GM21360 (cell line): ENCODE measurements around the gene RCC2.
"Not testable (repeated sequence)": the region's sequence is repeated elsewhere in the genome, so short reads cannot be mapped to it uniquely, and the experiment has no call there.

Source experiments
- ATAC-seq: cut with Tn5 transposase; IDR thresholded peaks from one replicate; pipeline ENCODE4 v1.9.1; 2021; ENCODE audit warnings: mild to moderate bottlenecking, moderate library complexity; ENCODE audit not compliant: unreplicated experiment

The RCC2 gene

GRCh38 chr1:17422461-17422860 is 17.0 kb downstream of the RCC2 start:
- ATAC-seq = no peak

GRCh38 chr1:17420391-17420918 is 19.0 kb downstream of the RCC2 start:
- no peak for ATAC-seq

GRCh38 chr1:17419626-17420328 is 19.7 kb downstream of the RCC2 start:
- ATAC-seq = no peak

- no peak for ATAC-seq
Observed at GRCh38 chr1:17416389-17416788, 23.1 kb downstream of the RCC2 start.

- ATAC-seq = no peak
Observed at GRCh38 chr1:17414022-17414421, 25.5 kb downstream of the RCC2 start.

GRCh38 chr1:17412093-17412870 is 27.2 kb downstream of the RCC2 start:
- ATAC-seq = no peak

GRCh38 chr1:17409391-17409811 is 30.1 kb downstream of the RCC2 start:
- no peak for ATAC-seq

GRCh38 chr1:17407786-17408514 is 31.5 kb downstream of the RCC2 start:
- ATAC-seq = not testable (repeated sequence)

- not testable (repeated sequence) for ATAC-seq
Observed at GRCh38 chr1:17406760-17407475, 32.6 kb downstream of the RCC2 start.

- no peak for ATAC-seq
Observed at GRCh38 chr1:17405898-17406759, 33.3 kb downstream of the RCC2 start.

GRCh38 chr1:17404820-17405219 is 34.7 kb downstream of the RCC2 start:
- no peak for ATAC-seq

- no peak for ATAC-seq
Observed at GRCh38 chr1:17404034-17404684, 35.3 kb downstream of the RCC2 start.

- no peak for ATAC-seq
Observed at GRCh38 chr1:17403081-17403480, 36.4 kb downstream of the RCC2 start.

- ATAC-seq = no peak
Observed at GRCh38 chr1:17401841-17402240, 37.6 kb downstream of the RCC2 start.

GRCh38 chr1:17400725-17401341 is 38.6 kb downstream of the RCC2 start:
- no peak for ATAC-seq

GRCh38 chr1:17397910-17398695 is 41.4 kb downstream of the RCC2 start:
- ATAC-seq = no peak

GRCh38 chr1:17393230-17393629 is 46.2 kb downstream of the RCC2 start:
- ATAC-seq = no peak

- no peak for ATAC-seq
Observed at GRCh38 chr1:17392199-17392740, 47.2 kb downstream of the RCC2 start.
